ENCODE results near the gene CMKLR1.

CMKLR1 gene

DNA sequence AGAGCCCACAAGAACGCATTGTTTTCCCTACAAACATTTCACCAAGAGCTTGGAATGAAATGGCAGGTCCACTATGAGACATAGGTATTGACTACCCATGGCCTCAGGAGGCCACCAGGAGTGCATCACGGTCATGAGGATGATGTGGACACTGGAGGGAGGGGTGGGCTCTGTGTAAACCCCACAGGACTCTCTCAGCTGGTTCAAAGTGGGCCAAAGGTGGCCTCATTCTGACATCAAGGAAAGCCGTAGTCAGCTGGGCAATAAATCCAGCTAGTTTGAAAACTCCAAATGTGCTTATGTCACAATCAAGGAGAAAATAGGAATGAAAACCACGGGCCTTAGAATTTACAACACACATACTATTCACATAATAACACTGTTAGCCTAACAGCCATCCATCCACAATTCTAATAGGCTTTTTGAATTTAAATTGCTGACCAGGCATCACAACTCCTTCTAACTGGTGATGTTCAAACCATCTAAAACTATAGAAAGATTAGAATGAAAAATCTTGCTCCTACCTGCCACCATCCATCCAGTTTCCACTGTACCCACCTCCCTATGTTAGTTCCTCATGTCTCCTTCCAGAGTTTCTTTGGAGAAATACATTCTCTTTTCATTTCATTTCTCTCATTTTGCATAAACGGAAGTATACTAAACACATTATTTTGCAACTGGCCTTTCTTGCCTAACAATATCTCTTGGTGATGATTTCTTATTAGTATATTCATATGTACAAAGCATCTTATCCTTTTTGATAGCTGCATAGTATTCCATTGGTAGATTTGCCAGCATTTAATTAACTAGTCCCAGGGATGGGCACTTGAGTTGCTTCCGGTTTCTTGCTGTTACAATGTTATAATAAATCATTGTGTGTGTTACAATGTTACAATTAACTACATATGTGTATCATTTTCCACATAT is 21.5 kb downstream of the CMKLR1 start:
- Histone ChIP-seq H3K36me3 (no peaks in the 10 kb centered on the region), H3K4me1 (peaks cover 13% of the 10 kb centered on the region), H3K9me3 (no peaks in the 10 kb centered on the region; the same call in 1 of the 2 replicates), H3K27me3 (no peaks in the 10 kb centered on the region), H3K4me3 (ENCODE audit: low read depth, low read length) (no peak overlapping the region)
- TF ChIP-seq, protein P1, sequence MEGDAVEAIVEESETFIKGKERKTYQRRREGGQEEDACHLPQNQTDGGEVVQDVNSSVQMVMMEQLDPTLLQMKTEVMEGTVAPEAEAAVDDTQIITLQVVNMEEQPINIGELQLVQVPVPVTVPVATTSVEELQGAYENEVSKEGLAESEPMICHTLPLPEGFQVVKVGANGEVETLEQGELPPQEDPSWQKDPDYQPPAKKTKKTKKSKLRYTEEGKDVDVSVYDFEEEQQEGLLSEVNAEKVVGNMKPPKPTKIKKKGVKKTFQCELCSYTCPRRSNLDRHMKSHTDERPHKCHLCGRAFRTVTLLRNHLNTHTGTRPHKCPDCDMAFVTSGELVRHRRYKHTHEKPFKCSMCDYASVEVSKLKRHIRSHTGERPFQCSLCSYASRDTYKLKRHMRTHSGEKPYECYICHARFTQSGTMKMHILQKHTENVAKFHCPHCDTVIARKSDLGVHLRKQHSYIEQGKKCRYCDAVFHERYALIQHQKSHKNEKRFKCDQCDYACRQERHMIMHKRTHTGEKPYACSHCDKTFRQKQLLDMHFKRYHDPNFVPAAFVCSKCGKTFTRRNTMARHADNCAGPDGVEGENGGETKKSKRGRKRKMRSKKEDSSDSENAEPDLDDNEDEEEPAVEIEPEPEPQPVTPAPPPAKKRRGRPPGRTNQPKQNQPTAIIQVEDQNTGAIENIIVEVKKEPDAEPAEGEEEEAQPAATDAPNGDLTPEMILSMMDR (IDR thresholded peaks at IDR 0.05; ENCODE audit: low read depth, low read length) = no peak
- DNase-seq = no peak

DNA sequence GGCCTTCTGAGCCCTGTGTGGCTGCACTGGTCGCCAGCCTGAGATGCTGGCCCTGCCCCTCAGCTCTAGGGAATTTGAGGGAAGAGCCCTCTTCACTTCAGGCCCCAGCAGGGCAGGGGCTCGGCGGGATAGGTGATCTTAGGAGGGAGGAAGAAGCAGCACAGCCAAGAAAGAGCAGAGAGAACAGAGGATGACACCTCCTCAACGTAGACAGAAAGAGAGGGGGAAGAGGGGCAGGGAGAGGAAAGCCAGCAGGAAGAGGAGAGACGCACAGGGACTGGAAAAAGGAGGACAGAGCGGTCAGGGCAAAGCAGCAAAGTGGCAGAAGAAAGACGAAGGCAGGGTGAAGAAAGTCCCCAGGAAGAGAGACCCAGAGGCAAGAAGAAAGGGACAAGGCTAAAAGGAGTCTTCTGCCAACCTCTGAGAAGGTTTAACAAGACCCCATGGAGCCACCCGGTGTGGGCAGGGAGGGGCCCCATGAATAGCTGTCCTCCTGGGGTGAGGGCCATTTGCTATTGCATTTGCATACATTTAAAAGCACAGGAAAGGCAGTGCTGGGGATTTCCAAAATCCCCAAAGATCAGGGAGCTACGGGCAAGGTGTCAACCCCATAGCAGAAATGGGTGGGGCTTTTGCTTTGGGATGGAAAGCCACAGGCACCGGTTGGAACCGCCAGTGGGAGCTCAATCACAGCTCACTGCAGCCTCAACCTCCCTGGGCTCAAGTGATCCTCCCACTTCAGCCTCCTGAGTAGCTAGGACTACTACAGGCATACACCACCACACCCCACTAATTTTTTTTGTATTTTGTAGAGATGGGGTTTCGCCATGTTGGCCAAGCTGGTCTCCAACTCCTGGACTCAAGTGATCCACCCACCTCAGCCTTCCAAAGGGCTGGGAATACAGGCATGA is 22.7 kb downstream of the CMKLR1 start:
- Histone ChIP-seq H3K36me3 (no peaks in the 10 kb centered on the region), H3K27me3 (no peaks in the 10 kb centered on the region), H3K4me3 (ENCODE audit: low read depth, low read length) (no peak overlapping the region), H3K4me1 (peaks cover 17% of the 10 kb centered on the region), H3K9me3 (no peaks in the 10 kb centered on the region; the same call in 1 of the 2 replicates)
- DNase-seq = no peak
- TF ChIP-seq, protein P1 (IDR thresholded peaks at IDR 0.05; ENCODE audit: low read depth, low read length) = no peak

DNA sequence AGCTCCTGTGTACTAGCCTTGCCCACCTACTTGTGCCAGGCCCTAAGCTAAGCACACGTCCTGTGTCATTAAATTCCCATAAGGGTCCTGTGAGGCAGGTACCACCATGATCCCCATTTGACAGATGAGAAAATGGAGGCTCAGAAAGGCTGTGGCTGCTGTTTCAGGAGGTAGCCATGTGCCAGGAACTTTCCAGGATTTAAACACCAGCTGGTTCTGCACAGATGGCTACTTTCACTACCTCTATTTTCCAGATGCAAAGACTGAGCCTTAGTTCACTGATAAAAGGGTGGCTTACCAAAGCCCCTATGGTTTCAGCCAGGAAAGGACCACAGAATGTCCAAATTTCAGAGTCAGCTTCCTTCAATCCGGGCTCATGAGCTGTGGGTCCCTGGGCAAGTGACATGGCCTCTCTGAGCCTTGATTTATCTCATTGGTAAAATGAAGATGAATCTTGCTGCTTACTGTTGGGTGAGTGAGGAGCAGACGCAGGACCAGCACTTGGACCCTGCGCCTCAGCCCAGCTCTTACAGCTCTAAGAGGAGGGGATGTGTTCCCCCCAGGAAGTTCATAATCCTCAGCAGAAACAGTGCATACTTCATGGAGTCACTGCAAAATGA is 23.5 kb downstream of the CMKLR1 start:
- H3K36me3 ChIP-seq = no peaks in the 10 kb centered on the region
- TF ChIP-seq, protein P1 (IDR thresholded peaks at IDR 0.05; ENCODE audit: low read depth, low read length) = no peak
- H3K9me3 ChIP-seq = no peaks in the 10 kb centered on the region; the same call in 1 of the 2 replicates
- H3K4me3 ChIP-seq (ENCODE audit: low read depth, low read length) = no peak overlapping the region
- no peak for DNase-seq
- peaks cover 18% of the 10 kb centered on the region for H3K4me1 ChIP-seq
- H3K27me3 ChIP-seq = no peaks in the 10 kb centered on the region

DNA sequence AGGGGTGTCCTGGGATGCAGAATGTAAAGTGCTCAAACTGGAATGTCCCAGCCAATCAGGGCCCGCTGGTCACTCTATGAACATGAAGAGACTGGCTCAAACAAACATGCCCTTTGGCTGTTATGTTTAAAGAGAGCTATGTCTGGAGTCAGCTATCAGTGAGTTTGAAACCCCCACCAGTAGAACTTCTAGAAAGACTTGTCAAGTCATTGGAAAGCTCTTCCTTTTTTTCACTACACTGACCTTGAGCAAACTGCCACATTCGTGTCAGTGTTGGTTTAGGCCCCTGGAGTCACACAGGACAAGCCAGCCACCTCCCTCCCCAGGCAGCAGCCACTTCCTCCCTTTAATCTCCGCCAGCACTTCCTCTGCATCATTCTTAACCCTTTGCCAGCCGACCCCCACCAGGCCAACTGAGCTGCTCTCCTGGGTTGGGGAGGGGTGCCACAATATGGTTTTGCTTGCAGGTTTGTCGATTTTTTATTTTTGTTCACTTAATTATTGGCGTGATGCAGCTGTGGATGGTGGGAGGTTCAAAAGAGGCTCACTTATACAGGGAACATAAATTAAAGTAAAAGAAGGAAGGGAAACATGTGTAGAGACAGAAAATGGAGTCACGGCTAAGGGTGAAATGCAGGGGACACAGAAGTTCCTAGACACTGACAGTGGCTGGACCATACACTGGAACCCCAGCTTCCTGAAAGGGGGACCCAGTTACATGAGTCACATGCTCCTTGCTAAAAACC is 25.3 kb downstream of the CMKLR1 start:
- no peaks in the 10 kb centered on the region for H3K27me3 ChIP-seq
- H3K4me1 ChIP-seq = peaks cover 21% of the 10 kb centered on the region
- DNase-seq = no peak
- TF ChIP-seq, protein P1 (IDR thresholded peaks at IDR 0.05; ENCODE audit: low read depth, low read length) = no peak
- no peaks in the 10 kb centered on the region for H3K36me3 ChIP-seq
- H3K4me3 ChIP-seq (ENCODE audit: low read depth, low read length) = no peak overlapping the region
- no peaks in the 10 kb centered on the region; the same call in 1 of the 2 replicates for H3K9me3 ChIP-seq

DNA sequence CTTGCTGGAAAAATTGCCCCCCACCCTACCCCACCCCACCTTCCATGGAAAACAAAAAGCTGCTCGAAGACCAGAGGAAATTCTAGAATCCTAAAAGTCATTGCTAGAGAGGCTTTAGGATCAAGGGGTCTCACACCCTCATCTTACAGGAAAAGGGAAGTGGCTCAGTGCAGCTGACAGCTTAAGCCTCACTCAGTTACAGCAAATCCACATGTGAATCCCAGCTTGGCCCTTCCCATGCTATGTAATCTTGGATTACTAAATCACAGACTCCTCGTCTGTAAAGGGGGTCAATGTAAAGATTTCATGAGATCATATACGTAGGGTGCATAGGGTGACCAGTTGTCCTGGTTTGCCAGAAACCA is 25.9 kb downstream of the CMKLR1 start:
- H3K36me3 ChIP-seq = no peaks in the 10 kb centered on the region
- no peaks in the 10 kb centered on the region for H3K27me3 ChIP-seq
- H3K4me3 ChIP-seq (ENCODE audit: low read depth, low read length) = no peak overlapping the region
- H3K9me3 ChIP-seq = no peaks in the 10 kb centered on the region; the same call in 1 of the 2 replicates
- TF ChIP-seq, protein P1 (IDR thresholded peaks at IDR 0.05; ENCODE audit: low read depth, low read length) = no peak
- H3K4me1 ChIP-seq = peaks cover 21% of the 10 kb centered on the region
- no peak for DNase-seq
